Neural progenitor cell (in vitro differentiated cells): ENCODE measurements around the gene ZNF630. TPM values are rescaled to one million over a fixed set of nuclear protein-coding genes. Genes with fewer than 3 reads are reported as not detected.

Source experiments
- DNase-seq: peaks from one replicate; pipeline ENCODE4 v3.0.0-alpha.2; 2016; ENCODE audit warnings: low spot score
- H2AFZ ChIP-seq: fragments of 200-600 bp; sonication (generic); replicated peaks from 2 replicates; pipeline ENCODE4 v1.6.1; 2016; ENCODE audit warnings: antibody characterized with exemption
- H3F3A ChIP-seq: fragments of 200-600 bp; sonication (generic); 2 replicates; pipeline ENCODE4 v1.6.1; 2016; ENCODE audit warnings: antibody characterized with exemption, low read depth
- H3K27ac ChIP-seq: fragments of 200-600 bp; sonication (generic); 2 replicates; pipeline ENCODE4 v1.5.1; 2016; ENCODE audit warnings: mild to moderate bottlenecking
- H3K27me3 ChIP-seq: fragments of 200-600 bp; sonication (generic); 2 replicates; pipeline ENCODE4 v1.6.1; 2016; ENCODE audit warnings: mild to moderate bottlenecking, moderate library complexity
- H3K36me3 ChIP-seq: fragments of 200-600 bp; sonication (generic); 2 replicates; pipeline ENCODE4 v1.5.1; 2016
- H3K4me1 ChIP-seq: fragments of 200-600 bp; sonication (generic); 2 replicates; pipeline ENCODE4 v1.6.1; 2016; ENCODE audit warnings: mixed run types
- H3K4me2 ChIP-seq: fragments of 200-600 bp; sonication (generic); 2 replicates; pipeline ENCODE4 v1.6.1; 2016
- H3K4me3 ChIP-seq: fragments of 200-600 bp; sonication (generic); 2 replicates; pipeline ENCODE4 v1.5.1; 2016
- H3K79me2 ChIP-seq: fragments of 200-600 bp; sonication (generic); 2 replicates; pipeline ENCODE4 v1.6.1; 2016; ENCODE audit warnings: low read depth
- H3K9ac ChIP-seq: fragments of 200-600 bp; sonication (generic); 2 replicates; pipeline ENCODE4 v1.6.1; 2016
- H3K9me3 ChIP-seq: fragments of 200-600 bp; sonication (generic); 2 replicates; pipeline ENCODE4 v1.5.1; 2016; ENCODE audit warnings: low read depth
- H4K20me1 ChIP-seq: fragments of 200-600 bp; sonication (generic); 2 replicates; pipeline ENCODE4 v1.6.1; 2016; ENCODE audit warnings: low read depth
- H3K27ac Mint-ChIP-seq: 3 replicates; pipeline ENCODE4 v1.8.0; 2021; ENCODE audit warnings: mixed read lengths
- H3K27me3 Mint-ChIP-seq: 2 replicates; pipeline ENCODE4 v1.8.0; 2022; ENCODE audit warnings: low read depth, mild to moderate bottlenecking, inconsistent platforms, moderate library complexity, mixed read lengths; ENCODE audit not compliant: insufficient read depth
- H3K36me3 Mint-ChIP-seq: 3 replicates; pipeline ENCODE4 v1.8.0; 2021; ENCODE audit warnings: mixed read lengths
- H3K4me1 Mint-ChIP-seq: 3 replicates; pipeline ENCODE4 v1.8.0; 2021; ENCODE audit warnings: mixed read lengths
- H3K4me3 Mint-ChIP-seq: 3 replicates; pipeline ENCODE4 v1.8.0; 2021; ENCODE audit warnings: mild to moderate bottlenecking, moderate library complexity, mixed read lengths
- H3K9me3 Mint-ChIP-seq: 3 replicates; pipeline ENCODE4 v1.8.0; 2020; ENCODE audit warnings: mixed read lengths
- EZH2 ChIP-seq: fragments of 200-600 bp; sonication (generic); IDR thresholded peaks from 2 replicates; pipeline ENCODE4 v1.6.1; 2017; ENCODE audit warnings: antibody characterized with exemption, mild to moderate bottlenecking, moderate library complexity
- EZH2phosphoT487 ChIP-seq: fragments of 200-600 bp; sonication (generic); IDR thresholded peaks from 2 replicates; pipeline ENCODE4 v1.6.1; 2017; ENCODE audit warnings: antibody characterized with exemption
- total RNA-seq: library from RNA; depleted of rRNA; stranded (reverse); fragments of >200 nt; gene quantifications from 2 replicates; pipeline ENCODE4 v1.2.3, GENCODE V29; 2015; ENCODE audit warnings: low replicate concordance
- TF ChIP-seq, protein P1 (sequence below): fragments of 200-600 bp; sonication (generic); IDR thresholded peaks from 2 replicates; pipeline ENCODE4 v1.5.1; 2017; ENCODE audit warnings: antibody characterized with exemption, mild to moderate bottlenecking

Gene ZNF630
- total RNA-seq, 1 donor from 2014 or later = 2.1 TPM

DNA sequence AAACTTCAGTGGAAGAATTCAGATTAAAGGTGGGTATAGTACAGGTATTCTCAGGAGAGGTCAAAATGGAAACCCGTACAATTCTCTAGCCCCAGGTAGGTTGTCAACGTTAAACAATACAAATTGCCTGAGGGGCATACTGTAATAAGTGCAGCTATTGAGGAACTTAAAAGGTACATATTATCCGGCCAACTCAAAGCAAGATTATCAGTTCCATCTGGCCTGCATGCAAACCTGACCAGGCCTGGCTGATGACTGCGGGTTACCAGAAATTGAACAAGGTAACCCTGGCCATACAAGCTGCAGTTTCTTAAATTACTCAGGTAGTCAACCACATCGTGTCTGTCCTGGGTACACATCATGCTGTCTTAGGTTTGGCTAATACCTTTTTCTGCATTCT is 12.3 kb upstream of the ZNF630 start:
- H3K36me3 Mint-ChIP-seq = no peaks in the 10 kb centered on the region

DNA sequence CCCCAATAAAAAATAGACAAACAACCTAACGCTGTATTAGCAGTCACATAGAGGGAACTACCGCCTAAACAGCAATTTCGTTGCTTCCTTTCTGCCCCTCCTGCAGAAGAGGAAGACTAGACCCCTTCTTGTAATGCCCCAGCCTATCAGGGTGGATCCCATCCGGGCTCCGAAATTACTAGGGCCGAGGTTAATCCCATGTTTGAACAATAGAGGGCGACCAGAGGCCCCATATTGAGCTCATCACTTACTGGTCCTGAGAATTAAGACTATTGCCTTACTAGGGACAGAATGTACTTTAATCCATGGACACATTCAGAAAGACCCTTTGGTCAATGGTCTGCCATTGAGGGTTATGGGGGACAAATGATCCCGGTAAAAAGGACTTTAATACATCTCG is 11.8 kb upstream of the ZNF630 start:
- H3K9ac ChIP-seq = no peak overlapping the region
- H3K4me3 ChIP-seq = no peak overlapping the region
- Mint-ChIP-seq H3K27me3 (peaks cover 4% of the 10 kb centered on the region), H3K4me3 (no peak overlapping the region), H3K9me3 (peaks cover 3% of the 10 kb centered on the region), H3K4me1 (no peaks in the 10 kb centered on the region), H3K36me3 (no peaks in the 10 kb centered on the region), H3K27ac (no peak overlapping the region)
- H3K36me3 ChIP-seq = no peaks in the 10 kb centered on the region
- H3K9me3 ChIP-seq = no peaks in the 10 kb centered on the region
- H3K4me2 ChIP-seq = no peak overlapping the region
- no peak overlapping the region for H3K27ac ChIP-seq
- TF ChIP-seq EZH2 = no peak
- TF ChIP-seq EZH2phosphoT487 = no peak
- TF ChIP-seq, protein P1, sequence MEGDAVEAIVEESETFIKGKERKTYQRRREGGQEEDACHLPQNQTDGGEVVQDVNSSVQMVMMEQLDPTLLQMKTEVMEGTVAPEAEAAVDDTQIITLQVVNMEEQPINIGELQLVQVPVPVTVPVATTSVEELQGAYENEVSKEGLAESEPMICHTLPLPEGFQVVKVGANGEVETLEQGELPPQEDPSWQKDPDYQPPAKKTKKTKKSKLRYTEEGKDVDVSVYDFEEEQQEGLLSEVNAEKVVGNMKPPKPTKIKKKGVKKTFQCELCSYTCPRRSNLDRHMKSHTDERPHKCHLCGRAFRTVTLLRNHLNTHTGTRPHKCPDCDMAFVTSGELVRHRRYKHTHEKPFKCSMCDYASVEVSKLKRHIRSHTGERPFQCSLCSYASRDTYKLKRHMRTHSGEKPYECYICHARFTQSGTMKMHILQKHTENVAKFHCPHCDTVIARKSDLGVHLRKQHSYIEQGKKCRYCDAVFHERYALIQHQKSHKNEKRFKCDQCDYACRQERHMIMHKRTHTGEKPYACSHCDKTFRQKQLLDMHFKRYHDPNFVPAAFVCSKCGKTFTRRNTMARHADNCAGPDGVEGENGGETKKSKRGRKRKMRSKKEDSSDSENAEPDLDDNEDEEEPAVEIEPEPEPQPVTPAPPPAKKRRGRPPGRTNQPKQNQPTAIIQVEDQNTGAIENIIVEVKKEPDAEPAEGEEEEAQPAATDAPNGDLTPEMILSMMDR = peak; percentile 60
- no peaks in the 10 kb centered on the region for H4K20me1 ChIP-seq
- no peaks in the 10 kb centered on the region for H3K79me2 ChIP-seq
- no peaks in the 10 kb centered on the region for H3F3A ChIP-seq
- H3K27me3 ChIP-seq = no peaks in the 10 kb centered on the region
- DNase-seq = peak; percentile 54
- no peaks in the 10 kb centered on the region for H3K4me1 ChIP-seq
- no peak overlapping the region for H2AFZ ChIP-seq

More for the DNA sequence above, 12.3 kb upstream of the ZNF630 start:
- Histone ChIP-seq H3K27ac (no peak overlapping the region), H3F3A (no peaks in the 10 kb centered on the region), H3K9ac (no peak overlapping the region), H4K20me1 (no peaks in the 10 kb centered on the region), H3K4me2 (no peak overlapping the region), H3K36me3 (no peaks in the 10 kb centered on the region), H3K4me3 (no peak overlapping the region), H3K4me1 (no peaks in the 10 kb centered on the region), H3K79me2 (no peaks in the 10 kb centered on the region), H2AFZ (no peak overlapping the region), H3K9me3 (no peaks in the 10 kb centered on the region), H3K27me3 (no peaks in the 10 kb centered on the region)
- Mint-ChIP-seq H3K27me3 (peaks cover 6% of the 10 kb centered on the region), H3K4me3 (no peak overlapping the region), H3K9me3 (peaks cover 3% of the 10 kb centered on the region), H3K27ac (no peak overlapping the region), H3K4me1 (no peaks in the 10 kb centered on the region)
- TF ChIP-seq, protein P1 = no peak
- no peak for TF ChIP-seq EZH2
- TF ChIP-seq EZH2phosphoT487 = no peak
- no peak for DNase-seq

DNA sequence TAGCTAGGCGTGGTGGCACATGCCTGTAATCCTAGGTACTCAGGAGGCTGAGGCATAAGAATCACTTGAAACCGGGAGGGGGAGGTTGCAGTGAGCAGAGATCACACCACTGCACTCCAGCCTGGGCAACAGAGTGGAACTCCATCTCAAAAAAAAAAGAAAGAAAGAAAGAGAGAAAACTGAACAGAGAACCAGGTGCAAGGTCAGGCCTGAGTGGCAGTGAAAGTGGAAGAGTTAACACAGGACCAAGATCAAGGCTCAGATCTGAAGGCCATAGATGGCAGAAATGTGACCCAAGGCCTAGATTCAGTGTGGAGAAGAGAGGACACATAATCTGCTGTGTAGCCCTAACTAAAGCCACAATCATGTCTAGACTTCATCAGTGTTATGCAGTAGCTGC is 4.9 kb upstream of the ZNF630 start:
- TF ChIP-seq EZH2phosphoT487 = no peak
- TF ChIP-seq, protein P1 = no peak
- TF ChIP-seq EZH2 = no peak
- Histone ChIP-seq H3F3A (no peaks in the 10 kb centered on the region), H4K20me1 (no peaks in the 10 kb centered on the region), H3K9me3 (no peaks in the 10 kb centered on the region), H3K4me1 (no peaks in the 10 kb centered on the region), H2AFZ (no peak overlapping the region), H3K4me3 (no peak overlapping the region), H3K27me3 (no peaks in the 10 kb centered on the region), H3K79me2 (no peaks in the 10 kb centered on the region), H3K9ac (no peak overlapping the region), H3K4me2 (no peak overlapping the region), H3K27ac (no peak overlapping the region), H3K36me3 (no peaks in the 10 kb centered on the region)
- H3K9me3 Mint-ChIP-seq = peaks cover 18% of the 10 kb centered on the region
- H3K36me3 Mint-ChIP-seq = no peaks in the 10 kb centered on the region
- H3K27ac Mint-ChIP-seq = no peak overlapping the region
- no peak for DNase-seq
- H3K4me3 Mint-ChIP-seq = no peak overlapping the region
- H3K4me1 Mint-ChIP-seq = no peaks in the 10 kb centered on the region
- no peaks in the 10 kb centered on the region for H3K27me3 Mint-ChIP-seq
